T-helper 17 cell (primary cell): ENCODE measurements around the gene SIRT5. TPM values are rescaled to one million over a fixed set of nuclear protein-coding genes. Genes with fewer than 3 reads are reported as not detected.

ENCODE experiments used
- ATAC-seq: fragments of 150-1000 bp; cut with Tn5 transposase; 2 replicates; pipeline ENCODE4 v1.10.0; 2021; ENCODE audit warnings: mild to moderate bottlenecking, moderate library complexity
- DNase-seq, 3 donors: peaks; one replicate each; pipeline versions ENCODE4 v3.0.0 to v3.0.0-alpha.2; 2020 to 2021
- H3K9me3 ChIP-seq: one replicate; pipeline ENCODE4 v1.7.0; 2013; ENCODE audit warnings: low read length, mild to moderate bottlenecking; ENCODE audit not compliant: control insufficient read depth, poor library complexity, severe bottlenecking
- H3K27ac Mint-ChIP-seq: one replicate; pipeline ENCODE4 v1.8.0; 2022; ENCODE audit warnings: mild to moderate bottlenecking, moderate library complexity, mixed read lengths
- H3K27me3 Mint-ChIP-seq: one replicate; pipeline ENCODE4 v1.8.0; 2022; ENCODE audit warnings: mixed read lengths
- H3K36me3 Mint-ChIP-seq: one replicate; pipeline ENCODE4 v1.8.0; 2022; ENCODE audit warnings: low read depth, mixed read lengths
- H3K4me1 Mint-ChIP-seq: one replicate; pipeline ENCODE4 v1.8.0; 2022; ENCODE audit warnings: mild to moderate bottlenecking, mixed read lengths
- H3K4me3 Mint-ChIP-seq: one replicate; pipeline ENCODE4 v1.8.0; 2022; ENCODE audit warnings: mild to moderate bottlenecking, moderate library complexity, mixed read lengths
- total RNA-seq, 4 donors: library from RNA in 2 of 4; stranded (reverse) in 2 of 4; gene quantifications; one replicate each; pipeline ENCODE4 v1.2.3 and lab custom pipeline; 2022 to 2026

The SIRT5 gene
- total RNA-seq, 2 donors from 2014 or later: 11.7 to 11.9 TPM

DNA sequence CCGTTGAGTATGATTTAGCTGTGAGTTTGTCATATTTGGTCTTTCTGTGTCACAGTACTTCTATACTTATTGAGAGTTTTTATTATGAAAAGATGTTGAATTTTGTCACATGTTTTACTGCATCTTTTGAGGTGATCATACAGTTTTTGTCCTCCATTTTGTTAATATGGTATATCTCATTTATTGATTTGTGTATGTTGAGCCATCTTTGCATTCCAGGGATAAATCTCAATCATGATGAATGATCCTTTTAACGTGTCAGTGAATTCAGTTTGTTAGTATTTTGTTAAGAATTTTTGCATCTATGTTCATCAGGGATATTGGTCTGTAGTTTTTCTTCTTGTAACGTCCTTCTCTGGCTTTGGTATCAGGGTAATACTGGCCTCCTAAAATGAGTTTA lies 3.5 kb downstream of the SIRT5 start:
- Mint-ChIP-seq H3K36me3 (peaks cover 3% of the 10 kb centered on the region), H3K27me3 (no peaks in the 10 kb centered on the region), H3K27ac (no peak overlapping the region), H3K4me1 (peaks cover 17% of the 10 kb centered on the region), H3K4me3 (no peak overlapping the region)
- no peak for ATAC-seq
- H3K9me3 ChIP-seq: no peaks in the 10 kb centered on the region
- DNase-seq: no peak

DNA sequence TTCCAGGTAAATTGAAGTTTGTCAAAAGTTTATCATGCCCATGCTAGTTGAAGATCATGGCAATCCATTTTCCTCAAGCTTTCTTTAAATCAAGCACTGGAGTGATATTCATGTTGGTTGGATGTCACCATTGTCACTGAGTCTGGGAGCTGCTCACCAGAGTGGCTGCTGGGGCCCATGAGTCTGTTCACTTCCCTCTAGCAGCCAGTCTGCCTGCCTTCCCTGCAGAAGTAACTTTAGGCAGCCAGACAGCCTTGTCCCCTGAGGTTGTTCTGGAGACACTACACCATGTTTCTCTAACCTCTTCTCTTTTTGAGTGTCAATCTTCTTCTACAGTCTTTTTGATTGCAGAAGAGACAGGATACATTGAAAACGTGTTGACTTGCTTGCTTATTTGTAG lies 5.5 kb downstream of the SIRT5 start:
- Mint-ChIP-seq H3K36me3 (peaks cover 3% of the 10 kb centered on the region), H3K4me1 (peaks cover 16% of the 10 kb centered on the region), H3K4me3 (no peak overlapping the region), H3K27me3 (no peaks in the 10 kb centered on the region), H3K27ac (no peak overlapping the region)
- H3K9me3 ChIP-seq: no peaks in the 10 kb centered on the region
- DNase-seq (no peak), ATAC-seq (no peak)

DNA sequence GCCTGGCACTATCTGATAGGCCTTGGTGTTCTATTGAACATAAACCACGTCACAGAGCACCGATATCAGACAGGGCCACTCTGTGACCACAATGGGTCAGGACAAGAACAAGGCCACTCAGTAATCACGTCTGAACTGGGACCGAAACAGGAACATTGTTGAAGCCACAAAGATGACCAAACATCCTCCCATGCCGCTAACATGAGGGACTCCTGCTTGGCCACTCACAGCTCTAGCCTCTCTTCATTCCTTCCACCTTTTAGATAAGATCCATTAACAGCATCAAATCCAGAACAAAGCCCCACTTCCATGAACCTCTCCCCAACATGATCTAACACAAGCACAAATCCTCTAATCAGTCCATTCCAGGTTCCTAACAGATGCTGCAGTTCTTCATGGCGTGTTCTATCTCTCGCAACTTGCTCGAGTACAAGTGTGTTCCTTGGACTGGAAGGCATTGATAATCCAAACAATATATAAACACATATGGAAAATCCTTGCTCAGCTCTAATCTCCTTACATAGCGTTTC lies 7.4 kb downstream of the SIRT5 start:
- Mint-ChIP-seq H3K27me3 (no peaks in the 10 kb centered on the region), H3K36me3 (peaks cover 3% of the 10 kb centered on the region), H3K4me3 (no peak overlapping the region), H3K4me1 (peaks cover 5% of the 10 kb centered on the region), H3K27ac (no peak overlapping the region)
- H3K9me3 ChIP-seq: no peaks in the 10 kb centered on the region
- ATAC-seq: no peak
- DNase-seq: no peak

DNA sequence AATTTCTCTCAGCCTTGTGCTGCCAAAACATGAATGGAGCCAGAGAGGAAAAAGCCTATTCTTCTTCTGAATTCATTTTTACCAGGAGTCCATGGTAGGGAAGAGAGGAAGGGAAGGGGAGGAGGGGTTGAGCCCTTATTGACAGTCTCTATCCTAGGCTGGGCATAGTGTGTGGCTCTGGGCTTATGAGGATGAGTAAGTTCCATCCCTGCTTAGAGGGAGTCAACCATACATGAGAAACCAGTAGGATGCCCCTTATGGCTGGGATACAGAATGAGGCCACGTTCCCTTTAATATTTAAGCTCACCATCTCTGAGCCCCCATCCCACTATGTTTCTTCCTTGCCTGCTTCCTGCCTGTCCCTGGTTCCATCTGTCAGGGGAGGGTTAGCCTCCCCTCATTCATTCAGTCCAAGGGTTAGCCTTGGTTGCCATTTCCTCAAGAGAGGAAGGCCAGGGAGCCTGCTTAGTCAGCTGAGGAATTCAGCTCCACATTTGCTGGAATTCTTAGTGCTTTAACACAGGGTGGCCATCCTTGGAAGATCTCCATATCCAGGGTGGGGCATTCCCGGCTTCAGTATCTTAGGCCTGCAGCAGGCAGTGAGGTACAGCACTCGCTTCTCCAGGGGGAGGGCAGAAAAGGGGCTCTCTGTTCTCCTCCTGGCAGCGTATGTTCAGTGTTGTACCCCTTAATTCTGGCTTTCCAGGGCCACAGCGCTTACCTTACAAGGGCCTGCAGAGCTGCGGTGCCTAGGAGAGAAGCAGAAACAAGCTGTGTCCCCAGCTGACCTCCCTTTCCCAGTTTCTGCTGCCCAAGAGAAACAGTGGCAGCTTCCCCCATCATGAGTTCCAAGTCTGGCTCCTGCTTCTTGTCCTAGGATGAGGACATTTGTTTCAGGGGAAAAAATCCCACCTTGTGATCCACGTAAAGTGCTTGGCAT lies 12.5 kb downstream of the SIRT5 start:
- DNase-seq: no peak
- no peak for ATAC-seq
- Mint-ChIP-seq H3K4me3 (no peak overlapping the region), H3K27ac (no peak overlapping the region), H3K27me3 (no peaks in the 10 kb centered on the region), H3K4me1 (peaks cover 5% of the 10 kb centered on the region), H3K36me3 (no peaks in the 10 kb centered on the region)
- H3K9me3 ChIP-seq: no peaks in the 10 kb centered on the region

DNA sequence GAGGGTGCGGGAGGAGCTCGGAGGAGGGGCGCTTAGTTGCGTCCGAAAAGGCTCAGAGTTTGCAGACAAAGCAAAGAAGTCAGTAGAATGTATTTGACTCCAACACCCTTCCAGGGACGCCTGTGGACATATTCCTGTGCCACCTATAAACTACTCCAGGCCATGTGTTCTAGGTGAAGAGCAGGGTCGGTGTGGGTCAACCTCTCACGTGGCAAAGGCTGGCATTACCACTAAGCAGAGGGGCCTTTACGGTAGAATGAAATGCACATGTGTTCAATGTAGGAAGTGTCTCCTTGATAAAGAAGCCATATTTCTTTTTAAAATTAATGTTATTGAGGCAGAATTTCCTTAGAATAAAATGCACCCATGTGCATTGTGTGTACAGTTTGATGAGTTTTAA lies 15.4 kb downstream of the SIRT5 start:
- H3K36me3 Mint-ChIP-seq: peaks cover 4% of the 10 kb centered on the region
- no peaks in the 10 kb centered on the region for H3K9me3 ChIP-seq
- peaks cover 5% of the 10 kb centered on the region for H3K4me1 Mint-ChIP-seq
- no peaks in the 10 kb centered on the region for H3K27me3 Mint-ChIP-seq
- H3K27ac Mint-ChIP-seq: peak overlapping the region; percentile 11
- no peak for DNase-seq
- no peak overlapping the region for H3K4me3 Mint-ChIP-seq
- ATAC-seq: no peak

DNA sequence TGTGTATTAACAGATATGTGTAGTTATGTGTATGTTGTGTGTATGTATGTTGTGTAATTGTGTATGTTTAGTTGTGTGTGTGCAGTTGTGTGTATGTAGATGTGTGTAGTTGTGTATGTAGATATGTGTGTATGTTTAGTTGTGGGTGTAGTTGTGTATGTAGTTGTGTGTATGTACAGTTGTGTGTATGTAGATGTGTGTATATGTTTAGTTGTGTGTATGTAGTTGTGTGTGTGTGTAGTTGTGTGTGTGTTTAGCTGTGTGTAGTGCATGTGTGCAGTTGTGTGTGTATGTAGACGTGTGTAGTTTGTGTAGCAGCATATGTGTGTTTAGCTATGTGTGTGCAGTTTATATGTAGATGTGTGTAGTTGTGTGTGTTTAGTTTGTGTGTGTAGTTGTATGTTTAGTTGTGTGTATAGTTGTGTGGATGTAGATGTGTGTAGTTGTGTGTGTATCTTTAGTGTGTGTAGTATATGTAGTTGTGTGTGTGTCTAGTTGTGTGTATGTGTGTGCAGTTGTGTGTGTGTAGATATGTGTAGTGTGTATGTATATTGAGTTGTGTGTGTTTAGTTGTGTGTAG lies 16.3 kb downstream of the SIRT5 start:
- DNase-seq (no peak), ATAC-seq (no peak)
- Mint-ChIP-seq H3K4me3 (no peak overlapping the region), H3K4me1 (peaks cover 5% of the 10 kb centered on the region), H3K27me3 (no peaks in the 10 kb centered on the region), H3K27ac (no peak overlapping the region), H3K36me3 (peaks cover 4% of the 10 kb centered on the region)
- H3K9me3 ChIP-seq: no peaks in the 10 kb centered on the region

DNA sequence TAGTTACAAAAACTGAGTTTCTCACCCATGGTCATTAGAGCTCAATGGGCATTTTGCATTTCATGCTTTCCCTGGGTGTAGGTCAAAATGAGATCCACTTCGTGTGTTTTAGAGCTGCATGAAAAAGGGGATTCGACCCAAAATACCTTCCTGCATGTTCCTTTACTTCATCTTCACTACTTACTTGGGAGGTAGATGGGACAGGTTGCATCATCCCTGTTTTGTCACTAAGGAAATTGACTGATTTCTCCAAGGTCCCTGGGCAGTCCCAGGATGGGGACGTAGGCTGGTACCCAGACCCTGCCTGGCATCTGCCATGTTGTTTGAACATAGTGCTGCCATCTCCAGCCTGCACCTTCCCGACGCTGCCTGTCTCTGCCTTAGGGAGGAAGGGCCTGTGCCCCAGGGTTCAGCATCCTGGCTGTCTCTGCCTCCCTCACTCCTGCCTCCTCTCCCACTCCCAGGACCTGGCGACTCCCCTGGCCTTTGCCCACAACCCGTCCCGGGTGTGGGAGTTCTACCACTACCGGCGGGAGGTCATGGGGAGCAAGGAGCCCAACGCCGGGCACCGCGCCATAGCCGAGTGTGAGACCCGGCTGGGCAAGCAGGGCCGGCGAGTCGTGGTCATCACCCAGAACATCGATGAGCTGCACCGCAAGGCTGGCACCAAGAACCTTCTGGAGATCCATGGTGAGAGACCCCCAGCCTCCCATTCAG lies 17.0 kb downstream of the SIRT5 start:
- ATAC-seq (no peak), DNase-seq (no peak)
- Mint-ChIP-seq H3K27me3 (no peaks in the 10 kb centered on the region), H3K27ac (no peak overlapping the region), H3K4me1 (peaks cover 5% of the 10 kb centered on the region), H3K4me3 (no peak overlapping the region), H3K36me3 (peaks cover 4% of the 10 kb centered on the region)
- H3K9me3 ChIP-seq: no peaks in the 10 kb centered on the region

DNA sequence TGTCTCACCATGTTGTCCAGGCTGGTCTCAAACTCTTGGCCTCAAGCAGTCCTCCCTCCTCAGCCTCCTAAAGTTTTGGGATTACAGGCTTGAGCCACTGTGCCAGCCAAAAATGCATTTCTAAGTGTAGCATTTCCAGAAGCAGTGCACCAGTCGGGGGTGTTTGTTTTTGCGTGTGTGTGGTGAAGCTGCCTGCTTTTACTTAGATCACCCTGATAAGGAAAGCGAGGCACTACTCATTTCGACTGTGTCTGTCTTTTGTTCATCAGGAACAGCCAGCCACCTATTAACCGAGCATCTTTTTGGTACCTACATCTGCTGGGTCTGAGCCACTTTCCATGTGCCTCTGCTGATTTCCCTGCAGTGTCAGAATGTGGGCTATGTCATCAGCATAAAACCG lies 18.7 kb downstream of the SIRT5 start:
- no peak for ATAC-seq
- Mint-ChIP-seq H3K4me1 (peaks cover 5% of the 10 kb centered on the region), H3K36me3 (peaks cover 10% of the 10 kb centered on the region), H3K4me3 (no peak overlapping the region), H3K27ac (peak overlapping the region; percentile 37), H3K27me3 (no peaks in the 10 kb centered on the region)
- no peak for DNase-seq
- H3K9me3 ChIP-seq: no peaks in the 10 kb centered on the region

DNA sequence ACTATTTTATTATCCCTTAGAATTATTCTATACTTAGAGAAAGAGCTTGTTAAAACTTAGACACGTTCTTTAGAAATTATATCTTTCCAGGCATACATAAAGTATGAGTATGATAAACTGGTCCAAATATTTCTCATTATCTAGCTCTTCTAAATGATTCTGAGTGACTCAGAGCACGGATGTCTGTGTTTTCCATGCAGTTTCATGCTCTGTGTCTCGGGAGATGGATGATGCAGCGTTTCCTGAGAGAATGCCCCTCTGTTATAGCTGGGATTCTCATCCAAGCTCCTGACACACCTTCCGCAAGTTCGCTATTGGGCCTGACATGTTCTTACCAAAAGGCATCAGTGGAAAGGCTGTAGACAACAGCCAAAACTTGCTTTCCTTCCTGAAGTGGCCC lies 19.3 kb downstream of the SIRT5 start:
- DNase-seq (no peak), ATAC-seq (no peak)
- Mint-ChIP-seq H3K27ac (peak overlapping the region; percentile 37), H3K4me3 (no peak overlapping the region), H3K27me3 (no peaks in the 10 kb centered on the region), H3K4me1 (peaks cover 8% of the 10 kb centered on the region), H3K36me3 (peaks cover 13% of the 10 kb centered on the region)
- no peaks in the 10 kb centered on the region for H3K9me3 ChIP-seq

DNA sequence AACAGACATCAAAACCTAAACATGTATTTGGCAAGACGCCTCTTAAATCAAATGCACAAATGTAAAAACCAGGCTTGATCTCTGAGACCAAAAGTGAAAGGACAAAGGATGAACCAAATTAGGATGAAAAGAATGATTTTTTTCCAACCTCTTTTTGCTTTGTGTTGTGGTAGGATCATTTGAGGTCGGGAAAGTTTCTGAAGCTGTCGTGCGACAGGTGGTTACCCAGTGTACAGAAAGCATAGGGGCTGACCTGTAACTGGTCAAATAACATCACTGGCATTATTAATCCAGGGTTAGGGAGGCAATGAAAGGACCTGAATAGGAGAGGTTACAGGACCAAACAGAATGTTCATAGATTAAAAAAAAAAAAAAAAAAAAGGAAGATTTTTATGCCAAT lies 22.7 kb downstream of the SIRT5 start:
- Mint-ChIP-seq H3K36me3 (peaks cover 15% of the 10 kb centered on the region), H3K4me3 (no peak overlapping the region), H3K27me3 (no peaks in the 10 kb centered on the region), H3K4me1 (peaks cover 8% of the 10 kb centered on the region), H3K27ac (peak overlapping the region; percentile 32)
- DNase-seq: no peak
- no peaks in the 10 kb centered on the region for H3K9me3 ChIP-seq
- no peak for ATAC-seq

DNA sequence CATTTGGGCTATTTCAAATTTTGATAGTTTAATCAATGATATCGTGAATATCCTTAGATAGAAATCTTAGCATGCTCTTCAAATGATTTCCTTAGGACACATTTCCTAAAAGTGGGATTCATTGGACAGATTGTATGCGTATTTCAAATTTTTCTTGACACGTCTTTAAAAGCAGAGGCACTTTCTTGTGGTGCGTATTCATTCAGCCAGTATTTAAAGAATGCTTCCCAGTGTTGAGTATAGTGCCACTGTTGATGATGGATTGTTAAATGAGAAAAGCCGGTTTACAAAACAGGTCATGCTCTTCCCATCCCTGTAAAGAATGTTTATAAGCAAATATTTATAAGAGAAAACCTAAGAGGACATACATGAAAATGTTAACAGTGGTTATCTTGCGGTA lies 25.6 kb downstream of the SIRT5 start:
- H3K36me3 Mint-ChIP-seq: peaks cover 17% of the 10 kb centered on the region
- DNase-seq (no peak), ATAC-seq (no peak)
- H3K4me3 Mint-ChIP-seq: no peak overlapping the region
- peaks cover 8% of the 10 kb centered on the region for H3K4me1 Mint-ChIP-seq
- no peaks in the 10 kb centered on the region for H3K9me3 ChIP-seq
- no peak overlapping the region for H3K27ac Mint-ChIP-seq
- no peaks in the 10 kb centered on the region for H3K27me3 Mint-ChIP-seq

DNA sequence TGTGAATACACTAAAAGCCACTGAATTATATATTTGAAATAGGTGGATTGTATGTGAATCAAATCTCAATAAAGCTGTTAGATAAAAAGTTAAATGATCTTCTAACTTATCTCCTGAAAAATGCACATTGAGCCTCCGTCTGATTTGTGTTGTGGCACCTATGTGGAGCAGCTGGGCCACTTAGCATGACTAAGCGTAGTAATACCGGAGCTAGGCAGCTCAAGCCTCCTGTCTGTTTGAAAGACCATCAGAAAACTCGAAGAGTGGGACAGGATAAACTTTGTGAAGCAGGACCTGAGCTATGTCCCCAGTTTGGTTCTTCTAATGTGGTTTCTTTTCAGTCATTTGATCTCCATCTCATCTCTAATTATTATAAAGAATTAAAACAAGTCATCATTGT lies 29.7 kb downstream of the SIRT5 start:
- Mint-ChIP-seq H3K4me1 (peaks cover 2% of the 10 kb centered on the region), H3K27ac (no peak overlapping the region), H3K4me3 (no peak overlapping the region), H3K36me3 (peaks cover 15% of the 10 kb centered on the region), H3K27me3 (no peaks in the 10 kb centered on the region)
- ATAC-seq: no peak
- DNase-seq: no peak
- H3K9me3 ChIP-seq: no peaks in the 10 kb centered on the region
